ENCODE data around the gene ADARB2. TPM values are rescaled to one million over a fixed set of nuclear protein-coding genes. Genes with fewer than 3 reads are reported as not detected.
"Not testable (repeated sequence)": the region's sequence is repeated elsewhere in the genome, so short reads cannot be mapped to it uniquely, and the experiment has no call there.

ADARB2 gene
- total and polyA plus RNA-seq, 4 donors = under 0.01 to 0.79 TPM; not detected in 2

- H3K4me1 ChIP-seq (ENCODE audit: control insufficient read depth in 1 of 2, insufficient read depth in 2 of 2, low read length in 2 of 2) = no peaks in the 10 kb centered on the region
- peak; percentile 12 for ATAC-seq (ENCODE audit: low FRiP score)
These were observed 336.0 kb downstream of the ADARB2 start for GRCh38 chr10:1401071-1401965.

GRCh38 chr10:1400101-1401070, 336.9 kb downstream of the ADARB2 start:
- Histone ChIP-seq H3K36me3 (ENCODE audit: control insufficient read depth in 1 of 2, insufficient read depth in 2 of 2, low read length in 1 of 2) (no peaks in the 10 kb centered on the region), H3K9me3 (ENCODE audit: control insufficient read depth, low read length) (no peaks in the 10 kb centered on the region), H3K4me3 (ENCODE audit: low read length in 2 of 2) (no peak overlapping the region), H3K27me3 (ENCODE audit: control insufficient read depth in 1 of 2, insufficient read depth in 2 of 2, low read length in 1 of 2) (no peaks in the 10 kb centered on the region), H3K27ac (ENCODE audit: low read depth in 1 of 2, low read length in 2 of 2) (no peak overlapping the region), H3K4me1 (ENCODE audit: control insufficient read depth in 1 of 2, insufficient read depth in 2 of 2, low read length in 2 of 2) (no peaks in the 10 kb centered on the region)
- intact Hi-C loops (cut with DNase I) = no loop called here
- DNase-seq = no peak
- ATAC-seq (ENCODE audit: low FRiP score) = no peak
- WGBS, 2 donors = 74 to 75% methylated on average over 30 of the region's 30 CpGs

More at GRCh38 chr10:1401071-1401965, 336.0 kb downstream of the ADARB2 start:
- no peak overlapping the region for H3K4me3 ChIP-seq (ENCODE audit: low read length in 2 of 2)
- intact Hi-C loops (cut with DNase I) = no loop called here
- H3K27me3 ChIP-seq (ENCODE audit: control insufficient read depth in 1 of 2, insufficient read depth in 2 of 2, low read length in 1 of 2) = no peaks in the 10 kb centered on the region
- H3K36me3 ChIP-seq (ENCODE audit: control insufficient read depth in 1 of 2, insufficient read depth in 2 of 2, low read length in 1 of 2) = no peaks in the 10 kb centered on the region
- no peak overlapping the region for H3K27ac ChIP-seq (ENCODE audit: low read depth in 1 of 2, low read length in 2 of 2)
- H3K9me3 ChIP-seq (ENCODE audit: control insufficient read depth, low read length) = no peaks in the 10 kb centered on the region
- WGBS, 2 donors = 86 to 90% methylated on average over 35 of the region's 35 CpGs
- DNase-seq = no peak

GRCh38 chr10:1399431-1400100, 337.8 kb downstream of the ADARB2 start:
- H3K27ac ChIP-seq (ENCODE audit: low read depth in 1 of 2, low read length in 2 of 2) = no peak overlapping the region
- H3K27me3 ChIP-seq (ENCODE audit: control insufficient read depth in 1 of 2, insufficient read depth in 2 of 2, low read length in 1 of 2) = no peaks in the 10 kb centered on the region
- no peaks in the 10 kb centered on the region for H3K4me1 ChIP-seq (ENCODE audit: control insufficient read depth in 1 of 2, insufficient read depth in 2 of 2, low read length in 2 of 2)
- H3K9me3 ChIP-seq (ENCODE audit: control insufficient read depth, low read length) = no peaks in the 10 kb centered on the region
- intact Hi-C loops (cut with DNase I) = no loop called here
- H3K4me3 ChIP-seq (ENCODE audit: low read length in 2 of 2) = no peak overlapping the region
- ATAC-seq (ENCODE audit: low FRiP score) (no peak), DNase-seq (no peak)
- no peaks in the 10 kb centered on the region for H3K36me3 ChIP-seq (ENCODE audit: control insufficient read depth in 1 of 2, insufficient read depth in 2 of 2, low read length in 1 of 2)
- 68 to 70% methylated on average over 11 of the region's 11 CpGs for WGBS, 2 donors

- intact Hi-C loops (cut with DNase I) = no loop called here
- no peaks in the 10 kb centered on the region for H3K36me3 ChIP-seq (ENCODE audit: control insufficient read depth in 1 of 2, insufficient read depth in 2 of 2, low read length in 1 of 2)
- no peaks in the 10 kb centered on the region for H3K4me1 ChIP-seq (ENCODE audit: control insufficient read depth in 1 of 2, insufficient read depth in 2 of 2, low read length in 2 of 2)
- no peak for ATAC-seq (ENCODE audit: low FRiP score)
- DNase-seq = no peak
- no peaks in the 10 kb centered on the region for H3K9me3 ChIP-seq (ENCODE audit: control insufficient read depth, low read length)
- no peak overlapping the region for H3K4me3 ChIP-seq (ENCODE audit: low read length in 2 of 2)
- no peaks in the 10 kb centered on the region for H3K27me3 ChIP-seq (ENCODE audit: control insufficient read depth in 1 of 2, insufficient read depth in 2 of 2, low read length in 1 of 2)
- no peak overlapping the region for H3K27ac ChIP-seq (ENCODE audit: low read depth in 1 of 2, low read length in 2 of 2)
- 82 to 84% methylated on average over 19 of the region's 19 CpGs for WGBS, 2 donors
These were observed 338.5 kb downstream of the ADARB2 start for GRCh38 chr10:1398626-1399410.

- ATAC-seq (ENCODE audit: low FRiP score); intact Hi-C loops (cut with DNase I); H3K27me3 ChIP-seq (ENCODE audit: control insufficient read depth in 1 of 2, insufficient read depth in 2 of 2, low read length in 1 of 2); DNase-seq; H3K27ac ChIP-seq (ENCODE audit: low read depth in 1 of 2, low read length in 2 of 2); H3K36me3 ChIP-seq (ENCODE audit: control insufficient read depth in 1 of 2, insufficient read depth in 2 of 2, low read length in 1 of 2); H3K4me3 ChIP-seq (ENCODE audit: low read length in 2 of 2); H3K9me3 ChIP-seq (ENCODE audit: control insufficient read depth, low read length); H3K4me1 ChIP-seq (ENCODE audit: control insufficient read depth in 1 of 2, insufficient read depth in 2 of 2, low read length in 2 of 2): not testable (repeated sequence)
- 74 to 78% methylated on average over 15 of the region's 15 CpGs for WGBS, 2 donors
These were observed 339.2 kb downstream of the ADARB2 start for GRCh38 chr10:1398116-1398515.

- no peaks in the 10 kb centered on the region for H3K36me3 ChIP-seq (ENCODE audit: control insufficient read depth in 1 of 2, insufficient read depth in 2 of 2, low read length in 1 of 2)
- 87 to 91% methylated on average over 20 of the region's 20 CpGs for WGBS, 2 donors
- no peak overlapping the region for H3K4me3 ChIP-seq (ENCODE audit: low read length in 2 of 2)
- no peaks in the 10 kb centered on the region for H3K4me1 ChIP-seq (ENCODE audit: control insufficient read depth in 1 of 2, insufficient read depth in 2 of 2, low read length in 2 of 2)
- DNase-seq (no peak), ATAC-seq (ENCODE audit: low FRiP score) (no peak)
- H3K27ac ChIP-seq (ENCODE audit: low read depth in 1 of 2, low read length in 2 of 2) = no peak overlapping the region
- no peaks in the 10 kb centered on the region for H3K27me3 ChIP-seq (ENCODE audit: control insufficient read depth in 1 of 2, insufficient read depth in 2 of 2, low read length in 1 of 2)
- intact Hi-C loops (cut with DNase I) = no loop called here
- no peaks in the 10 kb centered on the region for H3K9me3 ChIP-seq (ENCODE audit: control insufficient read depth, low read length)
These were observed 341.1 kb downstream of the ADARB2 start for GRCh38 chr10:1396297-1396635.

GRCh38 chr10:1395481-1396296, 341.6 kb downstream of the ADARB2 start:
- H3K9me3 ChIP-seq (ENCODE audit: control insufficient read depth, low read length) = no peaks in the 10 kb centered on the region
- WGBS, 2 donors = 89 to 90% methylated on average over 32 to 33 of the region's 33 CpGs
- DNase-seq = no peak
- H3K27ac ChIP-seq (ENCODE audit: low read depth in 1 of 2, low read length in 2 of 2) = no peak overlapping the region
- no peaks in the 10 kb centered on the region for H3K4me1 ChIP-seq (ENCODE audit: control insufficient read depth in 1 of 2, insufficient read depth in 2 of 2, low read length in 2 of 2)
- intact Hi-C loops (cut with DNase I) = no loop called here
- no peak overlapping the region for H3K4me3 ChIP-seq (ENCODE audit: low read length in 2 of 2)
- H3K36me3 ChIP-seq (ENCODE audit: control insufficient read depth in 1 of 2, insufficient read depth in 2 of 2, low read length in 1 of 2) = no peaks in the 10 kb centered on the region
- peak; percentile 54 for ATAC-seq (ENCODE audit: low FRiP score)
- H3K27me3 ChIP-seq (ENCODE audit: control insufficient read depth in 1 of 2, insufficient read depth in 2 of 2, low read length in 1 of 2) = no peaks in the 10 kb centered on the region

Data from aorta (tissue), 5 donors.